HepG2 (cell line): ENCODE results near the gene SLC4A7. TPM values are rescaled to one million over a fixed set of nuclear protein-coding genes. Genes with fewer than 3 reads are reported as not detected.

ENCODE experiments used
- ATM ChIP-seq: fragments of 450-650 bp; IDR thresholded peaks from 2 replicates; pipeline ENCODE4 v1.7.1; 2017; ENCODE audit warnings: mild to moderate bottlenecking, borderline replicate concordance
- BRCA1 ChIP-seq: sonication (generic); formaldehyde crosslinking; IDR thresholded peaks from 2 replicates; pipeline ENCODE4 v1.4.0; 2020; ENCODE audit warnings: missing genetic modification reagents
- EZH2 ChIP-seq: conservative IDR thresholded peaks from 2 replicates; pipeline ENCODE4 v1.6.1; 2012; ENCODE audit warnings: mild to moderate bottlenecking, low read depth, low read length, moderate library complexity
- MAF1 ChIP-seq: sonication (generic); formaldehyde crosslinking; IDR thresholded peaks from 2 replicates; pipeline ENCODE4 v1.5.0; 2020; ENCODE audit warnings: missing genetic modification reagents, borderline replicate concordance
- MBD4 ChIP-seq: IDR thresholded peaks from 2 replicates; pipeline ENCODE4 v1.6.1; 2012; ENCODE audit warnings: low read length, inconsistent platforms, borderline replicate concordance
- SRF ChIP-seq: IDR thresholded peaks from 2 replicates; pipeline ENCODE4 v1.6.1; 2011; ENCODE audit warnings: mild to moderate bottlenecking, low read depth, low read length, moderate library complexity
- ZFP1 ChIP-seq: IDR thresholded peaks from 2 replicates; pipeline ENCODE4 v1.6.1; 2016
- ZFX ChIP-seq: sonication (generic); formaldehyde crosslinking; IDR thresholded peaks from 2 replicates; pipeline ENCODE4 v1.4.0; 2020; ENCODE audit warnings: mild to moderate bottlenecking, low read depth, missing genetic modification reagents, moderate library complexity
- ZMYM3 ChIP-seq: sonication (generic); formaldehyde crosslinking; IDR thresholded peaks from 2 replicates; pipeline ENCODE4 v1.5.1; 2020; ENCODE audit warnings: mild to moderate bottlenecking, missing genetic modification reagents
- ZMYM4 ChIP-seq: sonication (generic); formaldehyde crosslinking; IDR thresholded peaks from 2 replicates; pipeline ENCODE4 v1.8.1; 2023; ENCODE audit warnings: mild to moderate bottlenecking, missing genetic modification reagents
- ZNF232 ChIP-seq: sonication (generic); formaldehyde crosslinking; IDR thresholded peaks from 2 replicates; pipeline ENCODE4 v1.4.0; 2020; ENCODE audit warnings: missing genetic modification reagents, borderline replicate concordance
- ZNF451 ChIP-seq: sonication (generic); formaldehyde crosslinking; IDR thresholded peaks from 2 replicates; pipeline ENCODE4 v1.5.0; 2020; ENCODE audit warnings: mild to moderate bottlenecking, missing genetic modification reagents
- ZNF563 ChIP-seq: sonication (generic); formaldehyde crosslinking; IDR thresholded peaks from 2 replicates; pipeline ENCODE4 v1.8.0; 2022; ENCODE audit warnings: mild to moderate bottlenecking, moderate library complexity, missing genetic modification reagents
- ZNF782 ChIP-seq: sonication (generic); formaldehyde crosslinking; IDR thresholded peaks from 2 replicates; pipeline ENCODE4 v1.4.0; 2020; ENCODE audit warnings: missing genetic modification reagents, mild to moderate bottlenecking, borderline replicate concordance
- ZNF879 ChIP-seq: sonication (generic); formaldehyde crosslinking; IDR thresholded peaks from 2 replicates; pipeline ENCODE4 v1.8.1; 2023; ENCODE audit warnings: missing genetic modification reagents
- polyA plus RNA-seq, 8 experiments: library from polyadenylated mRNA; depleted of rRNA in 3 of 8; stranded (reverse) in 7 of 8; unstranded in 1 of 8; fragments of >200 nt; fragmentation: Illumina TruSeq in 4 of 8; extraction: Trizol in 4 of 8; gene quantifications; 2 replicates each; pipeline versions ENCODE4 v1.2.1 to v1.2.3, GENCODE V29; 2011 to 2016; ENCODE audit warnings: low read depth in 4 of 8, missing spikeins in 1 of 8, mixed read lengths in 1 of 8; ENCODE audit not compliant: insufficient read depth in 1 of 8
- total RNA-seq, 5 experiments: library from RNA; depleted of rRNA; stranded (reverse); fragments of >200 nt; fragmentation: Illumina TruSeq; extraction: Trizol; gene quantifications; 2 replicates each; pipeline ENCODE4 v1.2.3, GENCODE V29; 2016; ENCODE audit warnings: low read depth in 1 of 5
- TF ChIP-seq, protein P1 (sequence below): IDR thresholded peaks from 2 replicates; pipeline ENCODE4 v1.6.1; 2018; ENCODE audit warnings: missing genetic modification reagents, mild to moderate bottlenecking, missing compliant biosample characterization
- TF ChIP-seq, protein P2 (sequence below): sonication (generic); formaldehyde crosslinking; IDR thresholded peaks from 2 replicates; pipeline ENCODE4 v1.4.0; 2020; ENCODE audit warnings: missing genetic modification reagents, borderline replicate concordance
- TF ChIP-seq, protein P3 (sequence below): sonication (generic); formaldehyde crosslinking; conservative IDR thresholded peaks from 2 replicates; pipeline ENCODE4 v1.4.0; 2020; ENCODE audit warnings: missing genetic modification reagents
- TF ChIP-seq, protein P4 (sequence below): sonication (generic); formaldehyde crosslinking; IDR thresholded peaks from 2 replicates; pipeline ENCODE4 v1.4.0; 2020; ENCODE audit warnings: missing genetic modification reagents, mild to moderate bottlenecking, borderline replicate concordance
- TF ChIP-seq, protein P5 (sequence below): sonication (generic); formaldehyde crosslinking; IDR thresholded peaks from 2 replicates; pipeline ENCODE4 v1.5.0; 2020; ENCODE audit warnings: mild to moderate bottlenecking, missing genetic modification reagents

SLC4A7 gene
- total and polyA plus RNA-seq, 2 of the 13 experiments (the other 11 are each of a cell fraction or from before 2014, with no cell fraction given), result 16.4 to 43.8 TPM

DNA sequence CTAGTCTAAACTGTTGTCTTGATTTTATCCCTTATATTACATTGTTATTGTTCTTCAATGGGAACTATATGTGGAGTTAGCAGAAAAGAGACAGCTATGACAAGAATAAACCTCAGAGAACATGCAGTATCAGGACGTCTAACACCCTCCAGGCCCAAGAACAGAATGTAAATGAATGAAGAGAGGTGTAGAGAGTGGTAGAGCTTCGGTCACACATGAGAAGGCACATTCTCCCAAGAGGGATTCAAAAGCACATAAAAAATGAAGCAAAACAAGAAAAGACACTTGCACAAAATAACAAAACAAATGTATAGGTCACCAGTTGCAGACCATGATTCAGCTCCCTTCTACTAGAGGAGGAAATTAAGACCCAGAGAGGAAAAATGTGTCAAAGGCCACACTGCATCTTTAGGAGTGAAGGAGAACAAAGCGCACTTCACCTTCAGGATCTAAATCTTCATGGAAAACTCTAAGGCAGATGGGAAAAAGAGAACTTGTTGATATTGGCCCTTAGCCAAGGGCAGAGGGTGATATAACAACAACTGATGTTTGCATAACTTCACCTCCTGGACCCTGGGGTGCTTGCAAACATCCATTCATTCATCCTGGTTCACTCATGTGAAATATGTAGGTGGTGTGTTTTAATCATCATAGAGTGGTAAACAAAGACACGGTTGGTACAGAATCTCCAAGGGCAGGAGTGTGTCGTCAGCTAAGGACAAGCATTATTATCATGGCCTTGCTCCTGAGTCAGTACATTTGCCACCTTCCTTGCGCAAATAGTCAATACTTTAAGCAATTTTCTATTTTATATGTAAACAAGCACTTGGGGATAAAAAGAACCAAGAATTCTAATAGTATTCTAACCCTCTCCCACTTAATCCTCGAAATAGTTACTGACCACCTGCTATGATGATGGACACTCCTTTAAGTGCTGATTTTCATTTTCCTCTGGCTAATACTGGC lies 123.8 kb downstream of the SLC4A7 start (continued):
- TF ChIP-seq ZNF879 (CRISPR knock-in tag), result peak; percentile 79; the same call in 1 of the 2 replicates
- TF ChIP-seq, protein P1, sequence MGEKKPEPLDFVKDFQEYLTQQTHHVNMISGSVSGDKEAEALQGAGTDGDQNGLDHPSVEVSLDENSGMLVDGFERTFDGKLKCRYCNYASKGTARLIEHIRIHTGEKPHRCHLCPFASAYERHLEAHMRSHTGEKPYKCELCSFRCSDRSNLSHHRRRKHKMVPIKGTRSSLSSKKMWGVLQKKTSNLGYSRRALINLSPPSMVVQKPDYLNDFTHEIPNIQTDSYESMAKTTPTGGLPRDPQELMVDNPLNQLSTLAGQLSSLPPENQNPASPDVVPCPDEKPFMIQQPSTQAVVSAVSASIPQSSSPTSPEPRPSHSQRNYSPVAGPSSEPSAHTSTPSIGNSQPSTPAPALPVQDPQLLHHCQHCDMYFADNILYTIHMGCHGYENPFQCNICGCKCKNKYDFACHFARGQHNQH (CRISPR knock-in tag), result peak; percentile 99
- TF ChIP-seq ZMYM3 (CRISPR knock-in tag), result peak; percentile 79; the same call in 1 of the 2 replicates
- 0 out of 2 replicates have a peak, but pooled peaks have one; percentile 44 for TF ChIP-seq ZNF451 (CRISPR knock-in tag)
- peak; percentile 17; the same call in 1 of the 2 replicates for TF ChIP-seq ZFX (CRISPR knock-in tag)
- TF ChIP-seq ZMYM4, result peak; percentile 96
- peak; percentile 82; the same call in 1 of the 2 replicates for TF ChIP-seq MBD4
- TF ChIP-seq, protein P2, sequence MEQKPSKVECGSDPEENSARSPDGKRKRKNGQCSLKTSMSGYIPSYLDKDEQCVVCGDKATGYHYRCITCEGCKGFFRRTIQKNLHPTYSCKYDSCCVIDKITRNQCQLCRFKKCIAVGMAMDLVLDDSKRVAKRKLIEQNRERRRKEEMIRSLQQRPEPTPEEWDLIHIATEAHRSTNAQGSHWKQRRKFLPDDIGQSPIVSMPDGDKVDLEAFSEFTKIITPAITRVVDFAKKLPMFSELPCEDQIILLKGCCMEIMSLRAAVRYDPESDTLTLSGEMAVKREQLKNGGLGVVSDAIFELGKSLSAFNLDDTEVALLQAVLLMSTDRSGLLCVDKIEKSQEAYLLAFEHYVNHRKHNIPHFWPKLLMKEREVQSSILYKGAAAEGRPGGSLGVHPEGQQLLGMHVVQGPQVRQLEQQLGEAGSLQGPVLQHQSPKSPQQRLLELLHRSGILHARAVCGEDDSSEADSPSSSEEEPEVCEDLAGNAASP (CRISPR knock-in tag), result peak; percentile 94
- TF ChIP-seq ZFP1 (CRISPR knock-in tag), result peak; percentile 77; the same call in 1 of the 2 replicates
- TF ChIP-seq MAF1 (CRISPR knock-in tag), result no peak
- 0 out of 2 replicates have a peak, but pooled peaks have one; percentile 66 for TF ChIP-seq BRCA1
- TF ChIP-seq, protein P3, sequence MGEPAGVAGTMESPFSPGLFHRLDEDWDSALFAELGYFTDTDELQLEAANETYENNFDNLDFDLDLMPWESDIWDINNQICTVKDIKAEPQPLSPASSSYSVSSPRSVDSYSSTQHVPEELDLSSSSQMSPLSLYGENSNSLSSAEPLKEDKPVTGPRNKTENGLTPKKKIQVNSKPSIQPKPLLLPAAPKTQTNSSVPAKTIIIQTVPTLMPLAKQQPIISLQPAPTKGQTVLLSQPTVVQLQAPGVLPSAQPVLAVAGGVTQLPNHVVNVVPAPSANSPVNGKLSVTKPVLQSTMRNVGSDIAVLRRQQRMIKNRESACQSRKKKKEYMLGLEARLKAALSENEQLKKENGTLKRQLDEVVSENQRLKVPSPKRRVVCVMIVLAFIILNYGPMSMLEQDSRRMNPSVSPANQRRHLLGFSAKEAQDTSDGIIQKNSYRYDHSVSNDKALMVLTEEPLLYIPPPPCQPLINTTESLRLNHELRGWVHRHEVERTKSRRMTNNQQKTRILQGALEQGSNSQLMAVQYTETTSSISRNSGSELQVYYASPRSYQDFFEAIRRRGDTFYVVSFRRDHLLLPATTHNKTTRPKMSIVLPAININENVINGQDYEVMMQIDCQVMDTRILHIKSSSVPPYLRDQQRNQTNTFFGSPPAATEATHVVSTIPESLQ (CRISPR knock-in tag), result peak; percentile 57; the same call in 1 of the 2 replicates
- TF ChIP-seq, protein P4, sequence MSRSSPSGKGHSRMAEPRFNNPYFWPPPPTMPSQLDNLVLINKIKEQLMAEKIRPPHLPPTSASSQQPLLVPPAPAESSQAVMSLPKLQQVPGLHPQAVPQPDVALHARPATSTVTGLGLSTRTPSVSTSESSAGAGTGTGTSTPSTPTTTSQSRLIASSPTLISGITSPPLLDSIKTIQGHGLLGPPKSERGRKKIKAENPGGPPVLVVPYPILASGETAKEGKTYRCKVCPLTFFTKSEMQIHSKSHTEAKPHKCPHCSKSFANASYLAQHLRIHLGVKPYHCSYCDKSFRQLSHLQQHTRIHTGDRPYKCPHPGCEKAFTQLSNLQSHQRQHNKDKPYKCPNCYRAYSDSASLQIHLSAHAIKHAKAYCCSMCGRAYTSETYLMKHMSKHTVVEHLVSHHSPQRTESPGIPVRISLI (CRISPR knock-in tag), result peak; percentile 83; the same call in 1 of the 2 replicates
- TF ChIP-seq SRF, result no peak
- no peak for TF ChIP-seq ZNF782
- TF ChIP-seq ZNF563, result no peak
- TF ChIP-seq EZH2, result no peak
- TF ChIP-seq, protein P5, sequence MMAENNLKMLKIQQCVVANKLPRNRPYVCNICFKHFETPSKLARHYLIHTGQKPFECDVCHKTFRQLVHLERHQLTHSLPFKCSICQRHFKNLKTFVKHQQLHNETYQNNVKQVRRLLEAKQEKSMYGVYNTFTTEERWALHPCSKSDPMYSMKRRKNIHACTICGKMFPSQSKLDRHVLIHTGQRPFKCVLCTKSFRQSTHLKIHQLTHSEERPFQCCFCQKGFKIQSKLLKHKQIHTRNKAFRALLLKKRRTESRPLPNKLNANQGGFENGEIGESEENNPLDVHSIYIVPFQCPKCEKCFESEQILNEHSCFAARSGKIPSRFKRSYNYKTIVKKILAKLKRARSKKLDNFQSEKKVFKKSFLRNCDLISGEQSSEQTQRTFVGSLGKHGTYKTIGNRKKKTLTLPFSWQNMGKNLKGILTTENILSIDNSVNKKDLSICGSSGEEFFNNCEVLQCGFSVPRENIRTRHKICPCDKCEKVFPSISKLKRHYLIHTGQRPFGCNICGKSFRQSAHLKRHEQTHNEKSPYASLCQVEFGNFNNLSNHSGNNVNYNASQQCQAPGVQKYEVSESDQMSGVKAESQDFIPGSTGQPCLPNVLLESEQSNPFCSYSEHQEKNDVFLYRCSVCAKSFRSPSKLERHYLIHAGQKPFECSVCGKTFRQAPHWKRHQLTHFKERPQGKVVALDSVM (CRISPR knock-in tag), result no peak
- peak; percentile 100 for TF ChIP-seq ATM
- TF ChIP-seq ZNF232 (CRISPR knock-in tag), result peak; percentile 98
